Right forelimb (tissue), 1 donor: Measurements from ENCODE around the gene MSRB3.
"Not testable (repeated sequence)": the region's sequence is repeated elsewhere in the genome, so short reads cannot be mapped to it uniquely, and the experiment has no call there.

Source experiments
- DNase-seq: peaks from one replicate; pipeline ENCODE4 v3.0.0-alpha.2; 2018

The MSRB3 gene

DNA sequence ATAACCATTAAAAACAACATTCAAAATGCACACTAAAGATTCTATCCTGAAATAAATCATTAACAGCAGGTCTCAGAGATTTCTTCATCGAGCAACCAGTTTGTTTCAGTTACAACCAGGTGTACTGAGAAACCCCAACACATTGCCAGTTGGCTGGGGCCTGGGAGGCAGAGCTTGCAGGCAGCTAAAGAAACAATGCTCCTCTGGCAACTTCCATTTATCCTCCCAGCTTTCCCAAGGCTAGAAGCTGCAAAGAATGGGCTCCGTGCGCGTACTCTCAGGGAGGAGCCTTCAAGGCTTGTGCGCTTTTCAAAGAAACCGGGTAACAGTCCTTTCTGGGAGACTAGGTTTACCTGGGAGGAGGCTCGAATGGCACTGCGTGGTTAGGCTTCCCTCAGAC is 181.6 kb downstream of the MSRB3 start:
- DNase-seq, result no peak

DNA sequence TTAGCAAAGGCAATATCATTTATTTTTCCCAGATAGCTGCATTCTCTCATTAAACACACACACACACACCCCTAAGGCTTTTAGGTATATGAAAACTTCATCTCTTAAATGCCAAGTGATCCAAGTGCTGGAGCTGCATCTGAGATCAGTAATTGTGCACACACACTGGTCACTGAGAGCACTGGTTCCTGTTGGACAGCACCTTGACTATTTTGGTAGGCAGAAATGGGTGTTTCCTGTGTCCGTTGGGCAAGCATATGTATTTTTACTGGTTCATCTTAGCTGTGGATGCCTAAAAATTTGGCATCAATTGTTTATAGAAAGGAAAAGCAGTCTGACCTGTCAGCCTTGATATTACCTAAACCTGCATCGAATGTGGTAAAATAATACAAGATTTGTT is 182.5 kb downstream of the MSRB3 start:
- DNase-seq, result no peak

DNA sequence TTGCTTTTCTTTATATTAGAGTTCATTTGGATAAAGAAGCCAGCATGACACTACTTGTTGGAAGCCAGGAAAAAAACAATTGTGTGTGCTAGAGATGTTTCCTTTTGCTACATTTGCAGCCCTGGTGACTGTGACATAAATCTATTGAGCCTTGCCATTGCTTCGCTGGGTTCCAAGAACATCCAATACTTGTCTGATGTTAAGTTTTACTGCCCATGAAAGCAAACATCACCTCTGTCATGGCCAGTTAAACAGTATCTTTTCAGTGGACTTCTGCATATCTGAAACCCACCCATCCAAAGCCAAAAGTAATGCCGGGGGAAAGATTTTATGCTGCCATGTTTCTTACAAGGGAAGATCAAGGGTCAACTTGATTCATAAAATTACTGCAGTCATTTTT is 184.0 kb downstream of the MSRB3 start:
- no peak for DNase-seq

DNA sequence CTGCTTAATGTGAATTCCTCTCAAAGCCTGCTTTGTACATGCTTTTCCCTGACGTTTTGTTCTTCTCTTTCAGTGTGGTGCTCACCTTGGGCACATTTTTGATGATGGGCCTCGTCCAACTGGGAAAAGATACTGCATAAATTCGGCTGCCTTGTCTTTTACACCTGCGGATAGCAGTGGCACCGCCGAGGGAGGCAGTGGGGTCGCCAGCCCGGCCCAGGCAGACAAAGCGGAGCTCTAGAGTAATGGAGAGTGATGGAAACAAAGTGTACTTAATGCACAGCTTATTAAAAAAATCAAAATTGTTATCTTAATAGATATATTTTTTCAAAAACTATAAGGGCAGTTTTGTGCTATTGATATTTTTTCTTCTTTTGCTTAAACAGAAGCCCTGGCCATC is 184.6 kb downstream of the MSRB3 start:
- no peak for DNase-seq

DNA sequence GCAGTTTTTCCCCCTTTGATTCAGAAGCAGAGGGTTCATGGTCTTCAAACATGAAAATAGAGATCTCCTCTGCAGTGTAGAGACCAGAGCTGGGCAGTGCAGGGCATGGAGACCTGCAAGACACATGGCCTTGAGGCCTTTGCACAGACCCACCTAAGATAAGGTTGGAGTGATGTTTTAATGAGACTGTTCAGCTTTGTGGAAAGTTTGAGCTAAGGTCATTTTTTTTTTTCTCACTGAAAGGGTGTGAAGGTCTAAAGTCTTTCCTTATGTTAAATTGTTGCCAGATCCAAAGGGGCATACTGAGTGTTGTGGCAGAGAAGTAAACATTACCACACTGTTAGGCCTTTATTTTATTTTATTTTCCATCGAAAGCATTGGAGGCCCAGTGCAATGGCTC is 185.1 kb downstream of the MSRB3 start:
- DNase-seq, result no peak

DNA sequence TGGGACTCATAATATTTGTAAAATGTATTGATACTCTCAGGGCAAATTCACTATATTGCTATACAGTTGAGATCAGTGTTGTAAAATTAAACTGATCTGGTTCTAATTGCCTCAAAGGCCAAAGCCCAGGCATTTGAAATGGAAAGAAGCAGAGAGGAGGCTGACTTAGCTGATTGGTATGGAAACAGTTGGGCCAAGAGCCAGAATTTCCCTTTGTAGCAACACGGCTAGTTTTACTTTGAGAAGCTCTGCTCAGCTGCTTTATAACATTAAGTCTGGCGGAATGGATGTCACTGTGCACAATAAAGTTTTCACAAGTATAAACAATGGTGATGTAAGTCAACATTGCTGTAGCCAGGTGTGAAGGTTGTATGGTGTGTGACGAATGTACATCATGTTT is 186.4 kb downstream of the MSRB3 start:
- no peak for DNase-seq

DNA sequence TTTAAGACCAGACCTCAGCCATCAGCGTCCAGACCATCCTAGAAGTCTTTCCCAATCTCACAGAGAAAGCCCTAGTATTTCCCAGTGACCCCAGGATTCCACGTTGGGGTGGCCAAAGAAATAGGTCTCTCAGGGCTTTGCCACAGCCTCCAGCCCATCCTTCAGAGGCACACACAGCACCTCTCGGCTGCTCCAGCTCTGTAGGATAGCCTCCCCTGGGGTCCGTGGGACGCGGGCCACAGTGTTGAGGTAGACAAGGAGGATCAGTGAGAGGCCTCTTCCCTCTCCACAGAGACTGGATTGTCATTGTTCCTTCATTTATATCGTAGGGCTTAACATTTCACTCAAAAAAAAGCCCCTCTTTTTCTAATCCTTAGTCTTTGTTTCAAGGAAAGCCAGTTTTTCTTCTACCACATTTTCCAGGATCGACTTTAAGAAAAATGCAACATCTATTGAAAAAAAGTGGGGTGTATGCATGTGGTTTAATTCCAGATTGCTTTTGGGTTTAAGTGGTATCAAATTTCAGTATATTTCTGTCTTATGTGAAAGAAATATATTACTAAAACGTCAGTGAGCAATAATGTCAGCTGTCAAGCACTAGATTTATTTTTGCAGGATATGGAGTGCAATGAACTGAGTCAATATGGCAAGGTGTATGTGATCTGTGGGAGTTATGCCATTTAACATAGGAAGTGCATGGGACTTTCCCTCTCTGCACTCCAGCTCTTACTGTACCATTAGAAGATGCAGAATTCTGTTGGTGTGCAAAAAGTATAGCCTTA is 187.5 kb downstream of the MSRB3 start:
- no peak for DNase-seq

DNA sequence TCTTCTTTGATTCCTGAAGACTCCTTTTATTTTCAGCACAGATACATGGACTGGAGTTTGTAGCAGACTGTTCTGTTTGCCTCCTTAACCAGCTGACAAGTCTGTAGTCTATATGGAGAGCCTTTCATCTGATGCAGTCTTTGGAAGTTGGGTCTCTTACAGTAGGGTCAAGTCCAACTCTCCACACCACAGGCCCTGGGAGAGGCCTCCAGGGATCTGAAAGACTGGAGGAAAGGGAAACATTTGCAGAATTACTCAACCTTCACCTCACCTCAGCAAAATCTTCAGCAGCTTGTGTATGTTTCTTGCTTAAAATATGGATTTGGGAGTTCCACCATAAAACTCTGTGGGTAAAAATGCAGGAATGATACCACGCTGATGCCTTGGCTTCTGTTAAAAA is 188.4 kb downstream of the MSRB3 start:
- DNase-seq, result no peak

DNA sequence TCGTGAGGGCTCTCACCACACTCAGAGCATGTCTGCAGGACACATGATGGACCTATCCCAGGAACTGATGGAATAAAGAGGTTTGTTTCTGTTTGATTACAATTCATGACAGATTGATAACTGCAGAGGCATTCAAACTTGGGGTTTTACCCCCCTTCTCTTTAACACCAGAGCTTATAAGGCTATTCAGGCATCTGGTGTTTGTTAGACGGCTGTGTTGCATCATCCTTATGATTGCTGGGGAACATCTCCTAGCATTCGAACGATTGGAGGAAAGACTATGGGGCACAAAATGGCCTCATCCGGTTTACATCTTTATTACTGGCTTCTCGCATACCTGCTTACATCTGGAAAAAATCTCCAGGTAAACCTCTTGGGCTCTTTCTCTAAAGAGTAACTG is 191.8 kb downstream of the MSRB3 start:
- no peak for DNase-seq

DNA sequence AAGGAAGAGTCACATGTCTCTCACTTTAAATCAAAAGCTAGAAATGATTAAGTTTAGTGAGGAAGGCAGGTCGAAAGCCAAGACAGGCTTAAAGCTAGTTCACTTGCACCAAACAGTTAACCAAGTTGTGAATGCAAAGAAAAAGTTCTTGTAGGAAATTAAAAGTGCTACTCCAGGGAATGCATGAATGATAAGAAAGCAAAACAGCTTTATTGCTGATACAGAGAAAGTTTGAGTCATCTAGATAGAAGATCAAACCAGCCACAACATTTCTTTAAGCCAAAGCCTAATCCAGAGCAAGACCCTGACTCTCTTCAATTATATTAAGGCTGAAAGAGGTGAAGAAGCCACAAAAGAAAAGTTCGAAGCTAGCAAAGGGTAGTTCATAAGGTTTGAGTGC is 193.6 kb downstream of the MSRB3 start:
- DNase-seq, result no peak

DNA sequence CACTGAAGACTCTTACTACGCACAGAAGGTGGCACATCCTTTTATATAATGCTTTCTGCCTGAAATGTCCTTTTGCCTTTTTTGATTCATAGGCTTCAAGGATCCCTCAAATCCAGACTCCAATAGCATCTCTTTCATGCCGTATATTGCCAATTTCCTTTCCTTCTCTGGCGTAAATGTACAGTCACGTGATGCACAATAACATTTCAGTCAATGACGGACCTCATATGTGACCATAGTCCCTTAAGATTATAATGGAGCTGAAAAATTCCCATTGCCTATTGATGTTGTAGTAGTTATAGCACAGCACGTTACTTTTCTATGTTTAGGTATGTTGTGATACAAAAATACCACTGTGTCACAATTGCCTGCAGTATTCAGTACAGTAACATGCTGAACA is 196.3 kb downstream of the MSRB3 start:
- no peak for DNase-seq

DNA sequence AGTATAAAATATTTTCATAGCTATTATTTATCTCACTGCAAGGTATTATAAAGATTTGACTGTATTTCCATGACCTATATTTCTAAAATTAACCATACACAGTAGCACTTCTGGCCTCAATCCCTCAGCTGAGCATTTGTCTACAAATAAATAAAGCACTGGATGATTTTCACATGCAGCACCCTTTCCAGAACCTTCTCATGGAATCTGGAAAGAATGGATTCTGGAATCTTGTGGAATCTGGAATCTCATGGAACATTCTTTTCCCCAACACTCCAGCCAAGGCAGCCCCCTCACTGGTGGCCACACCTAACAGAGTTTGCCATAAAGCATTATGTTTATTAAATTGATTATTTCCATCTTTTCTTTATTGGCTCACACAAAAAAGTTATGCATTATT is 199.2 kb downstream of the MSRB3 start:
- DNase-seq, result no peak

DNA sequence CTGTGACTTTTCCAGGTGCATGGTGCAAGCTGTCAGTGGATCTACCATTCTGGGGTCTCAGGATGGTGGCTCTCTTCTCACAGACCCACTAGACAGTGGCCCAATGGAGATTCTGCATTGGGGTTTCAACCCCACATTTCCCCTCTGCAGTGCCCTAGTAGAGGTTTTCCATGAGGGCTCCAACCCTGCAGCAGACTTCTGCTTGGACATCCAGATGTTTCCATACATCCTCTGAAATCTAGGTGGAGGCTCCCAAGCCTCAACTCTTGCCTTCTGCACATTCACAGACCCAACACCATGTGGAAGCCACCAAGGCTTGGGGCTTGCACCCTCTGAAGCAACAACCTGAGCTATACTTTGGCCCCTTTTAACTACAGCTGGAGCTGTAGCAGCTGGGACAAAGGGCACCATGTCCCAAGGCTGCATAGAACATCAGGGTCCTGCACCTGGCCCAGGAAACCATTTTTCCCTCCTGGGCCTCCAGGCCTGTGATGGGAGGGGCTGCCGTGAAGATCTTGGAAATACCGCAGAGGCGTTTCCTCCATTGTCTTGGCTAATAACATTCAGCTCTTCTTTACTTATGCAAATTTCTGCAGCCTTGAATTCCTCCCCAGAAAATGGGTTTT is 205.5 kb downstream of the MSRB3 start:
- not testable (repeated sequence) for DNase-seq

DNA sequence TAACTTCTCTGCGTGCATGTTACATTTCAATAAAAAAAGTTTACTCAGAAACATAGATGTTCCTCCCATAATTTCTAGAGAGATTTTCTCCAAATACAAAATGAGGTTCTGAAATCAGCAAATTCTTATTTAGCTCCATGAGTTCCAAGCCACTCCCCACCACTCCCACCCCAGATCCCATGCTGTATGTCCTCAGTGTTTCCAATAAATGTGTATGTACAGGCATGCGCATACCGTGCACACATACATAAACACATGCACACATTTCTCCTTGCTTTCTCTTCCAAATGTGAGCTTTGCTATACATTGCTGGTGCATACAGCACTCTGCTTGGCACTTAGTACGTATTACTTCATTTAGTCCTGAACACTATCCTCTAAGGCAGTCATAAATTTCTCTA is 209.7 kb downstream of the MSRB3 start:
- DNase-seq, result no peak

DNA sequence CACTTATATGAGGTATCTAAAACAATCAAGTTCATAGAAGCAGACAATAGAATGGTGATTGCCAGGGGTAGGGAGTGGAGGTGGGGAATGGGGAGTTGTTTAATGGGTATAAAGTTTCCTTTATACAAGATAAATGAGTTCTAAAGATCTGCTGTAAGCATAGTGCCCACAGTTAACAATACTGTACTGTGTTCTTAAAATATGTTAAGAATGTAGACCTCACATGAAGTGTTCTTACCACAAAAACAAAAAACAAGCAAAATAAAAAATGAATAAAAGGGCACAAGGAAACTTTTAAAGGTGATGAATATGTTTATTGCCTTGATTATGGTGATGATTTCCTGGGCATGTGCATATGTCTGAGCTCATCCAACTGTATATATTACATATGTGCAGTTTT is 211.8 kb downstream of the MSRB3 start:
- DNase-seq, result no peak

DNA sequence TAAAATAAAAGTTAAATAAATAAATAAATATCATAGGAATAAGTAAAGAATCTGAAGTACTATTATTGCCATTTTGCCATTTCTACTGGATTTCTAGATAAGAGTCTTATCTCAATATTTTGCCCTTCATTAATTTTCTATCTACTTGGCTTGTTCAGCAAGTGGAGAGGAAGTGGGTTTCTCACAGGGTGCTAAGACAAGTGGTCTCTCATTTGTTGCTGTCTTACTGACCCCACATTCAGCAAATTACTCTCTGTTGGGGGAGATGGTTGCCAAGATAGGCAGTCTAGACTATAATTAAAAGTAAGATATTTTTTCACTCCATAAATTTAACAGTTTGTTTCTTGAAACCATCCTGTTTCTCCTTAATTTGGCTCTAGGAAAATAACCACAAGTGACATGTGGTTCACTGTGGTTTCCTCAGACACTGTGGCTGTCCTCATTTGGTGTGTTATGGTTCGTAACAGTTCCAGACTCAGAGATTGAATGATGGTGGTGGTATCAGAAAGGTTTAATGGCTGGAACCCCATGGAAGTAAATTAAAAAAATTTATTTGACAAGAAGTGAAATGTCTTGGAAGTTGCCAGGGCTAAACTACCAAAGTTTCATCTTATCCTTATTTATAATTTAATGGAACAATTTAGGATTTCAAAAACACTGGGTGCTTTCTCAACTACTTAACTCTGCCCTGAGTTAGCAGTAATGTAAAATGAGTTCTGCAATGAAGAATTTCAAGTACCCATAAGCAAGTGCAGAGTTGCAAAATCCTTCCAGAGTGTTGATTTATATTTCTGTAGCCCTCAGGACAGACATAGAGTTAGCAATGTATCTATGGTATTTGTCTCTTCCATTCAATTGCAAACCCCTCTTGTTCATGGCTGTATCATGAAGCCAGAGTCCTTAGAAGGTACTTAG is 214.8 kb downstream of the MSRB3 start:
- DNase-seq, result no peak

DNA sequence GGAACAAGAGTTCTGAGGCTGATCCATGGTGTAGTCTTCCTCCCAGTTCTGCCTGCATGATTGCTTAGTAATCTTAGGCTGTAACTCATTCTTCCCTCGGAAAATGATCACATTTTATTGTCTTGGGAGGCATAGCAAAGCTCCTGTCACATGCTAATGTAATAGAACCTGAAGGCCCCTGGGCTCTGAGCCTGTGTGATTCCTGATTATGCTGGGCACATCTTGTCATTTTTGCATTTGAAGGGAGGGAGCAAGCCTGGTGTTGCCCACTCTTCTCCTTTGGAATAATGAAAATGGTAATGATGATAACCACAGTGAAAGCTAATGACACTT is 215.4 kb downstream of the MSRB3 start:
- DNase-seq, result no peak

DNA sequence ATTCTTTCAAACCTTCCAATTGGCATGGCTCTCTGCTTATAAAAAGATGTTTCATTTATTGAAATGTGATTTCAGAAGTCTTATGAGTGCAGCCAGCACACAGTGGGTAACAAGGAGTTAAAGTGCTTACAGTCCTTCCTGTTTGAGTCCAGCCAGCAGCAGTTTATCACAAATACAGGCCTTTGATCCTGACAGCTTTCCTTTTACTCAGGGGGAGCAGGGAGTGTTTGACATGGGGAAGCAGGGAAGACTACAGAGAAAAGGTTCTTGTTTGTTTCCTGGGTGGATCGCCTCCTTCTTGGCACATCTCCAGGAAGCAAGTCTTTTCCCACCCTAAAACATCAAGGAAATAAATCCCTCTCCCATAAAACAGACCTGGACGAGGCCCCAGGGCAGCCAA is 216.1 kb downstream of the MSRB3 start:
- DNase-seq, result no peak

DNA sequence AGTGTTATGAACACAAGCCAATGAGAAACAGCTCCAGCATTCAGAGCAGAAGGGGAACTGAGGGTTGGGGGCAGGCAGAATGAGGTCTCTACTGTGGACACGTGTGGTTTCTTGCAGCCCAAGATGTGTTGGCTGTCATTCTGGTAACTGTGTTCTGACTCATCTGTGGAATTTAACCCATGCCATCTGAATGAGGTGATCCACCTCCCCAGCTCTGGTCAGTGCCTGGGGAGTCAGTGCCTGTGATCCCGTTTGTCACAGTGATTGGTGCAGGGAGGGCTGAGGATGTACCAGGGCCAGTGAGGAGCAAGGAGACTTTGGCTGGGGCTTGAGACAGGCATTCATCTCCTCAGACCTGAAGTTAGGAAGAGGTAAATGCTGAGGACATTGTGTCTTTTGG is 216.8 kb downstream of the MSRB3 start:
- DNase-seq, result no peak

DNA sequence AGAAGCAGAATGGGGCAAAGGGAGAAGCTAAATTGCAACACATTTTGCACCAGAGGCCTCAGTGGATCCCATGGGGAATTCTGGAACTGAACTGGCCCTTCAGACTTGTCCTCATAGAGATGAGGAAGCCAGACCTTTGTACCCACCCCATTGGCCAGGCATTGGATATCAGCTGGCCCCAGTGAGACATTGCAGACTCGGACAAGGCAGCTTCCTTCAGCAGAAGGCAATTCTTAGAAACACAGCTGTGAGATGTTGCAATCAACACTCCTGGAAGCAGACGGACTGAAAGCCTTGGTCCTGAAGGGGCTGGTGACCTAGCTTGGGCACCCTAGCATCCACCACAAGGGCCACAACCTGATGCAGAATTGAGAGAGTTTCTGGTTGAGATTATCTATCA is 218.1 kb downstream of the MSRB3 start:
- DNase-seq, result no peak

DNA sequence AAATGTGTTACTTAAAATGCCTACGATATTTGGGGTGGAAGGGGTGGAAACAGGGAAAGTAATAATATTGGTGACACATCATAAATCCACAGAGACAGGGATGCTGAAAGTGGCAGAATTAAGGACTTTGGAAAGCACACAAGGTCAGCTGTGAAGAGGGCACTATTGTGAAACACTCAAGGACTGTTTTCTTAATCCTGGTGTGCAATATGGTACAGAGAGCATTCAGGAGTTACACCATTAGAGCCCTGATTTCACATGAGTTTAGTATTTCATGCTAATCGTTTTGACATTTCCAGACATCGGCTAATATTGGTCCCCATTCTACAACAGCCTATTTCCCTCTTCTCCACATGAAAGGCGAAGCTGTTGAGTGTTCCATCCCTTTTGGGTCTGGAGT is 219.2 kb downstream of the MSRB3 start:
- DNase-seq, result no peak

DNA sequence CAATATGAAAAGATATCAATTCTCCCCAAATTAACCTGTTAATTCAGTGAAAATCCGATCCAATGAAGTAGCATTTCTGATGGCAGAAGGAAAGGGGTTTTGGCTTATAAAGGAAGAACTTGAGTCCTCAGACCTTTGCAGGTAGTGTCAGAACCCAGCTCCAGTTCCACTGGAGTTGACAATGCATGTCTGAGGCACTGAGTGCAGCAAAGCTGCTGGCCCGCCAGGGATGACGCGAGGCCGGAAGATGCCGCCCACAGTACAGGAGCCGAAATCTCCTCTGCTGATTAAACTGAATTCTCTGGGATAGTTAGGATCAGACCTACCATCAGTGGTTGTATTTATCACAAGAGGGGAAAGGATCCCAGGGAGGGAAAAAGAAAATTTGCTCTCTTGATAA is 220.7 kb downstream of the MSRB3 start:
- no peak for DNase-seq

DNA sequence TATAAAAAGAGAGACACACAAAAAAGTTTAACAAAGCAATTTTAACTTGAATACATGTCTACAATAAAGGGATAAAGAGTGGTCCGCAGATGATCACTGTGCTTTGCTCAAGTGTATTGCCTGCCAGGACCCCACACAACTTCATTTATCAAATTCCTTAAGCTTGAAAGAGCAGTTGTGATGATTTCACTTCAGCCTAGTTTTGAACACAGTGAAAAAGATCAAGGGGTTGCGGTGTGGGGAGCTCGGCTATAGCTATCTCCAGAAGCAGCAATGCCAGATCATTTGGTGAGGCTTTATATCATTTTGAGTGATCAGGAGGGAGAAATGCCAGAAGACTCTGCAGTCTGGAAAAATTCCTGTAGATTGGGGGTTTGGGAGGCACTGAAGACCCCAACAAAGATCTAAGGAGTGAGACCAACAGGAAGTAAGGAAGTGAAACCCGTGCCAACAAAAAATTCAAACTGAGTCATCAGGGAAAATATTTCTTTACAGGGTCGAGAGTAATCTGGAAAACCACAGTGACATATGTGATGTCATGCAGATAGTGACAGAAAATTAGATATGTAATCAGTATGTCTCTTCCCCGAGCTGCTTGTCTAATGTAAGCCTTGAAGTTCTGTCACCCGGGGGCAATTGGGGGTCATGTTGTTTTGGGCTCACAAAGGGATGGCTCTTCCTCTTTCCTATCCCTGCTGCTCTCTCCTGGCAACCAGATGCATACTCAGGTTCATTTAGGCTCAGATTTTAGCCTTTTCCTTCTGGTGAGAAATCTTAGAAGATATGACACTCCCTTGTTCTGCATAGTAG is 221.8 kb downstream of the MSRB3 start:
- no peak for DNase-seq
